HG02885 (cell line): ENCODE results near the gene CSRNP3.

Experiments used
- ATAC-seq: cut with Tn5 transposase; IDR thresholded peaks from one replicate; pipeline ENCODE4 v1.9.1; 2021; ENCODE audit warnings: mild to moderate bottlenecking; ENCODE audit not compliant: unreplicated experiment, poor library complexity

Gene CSRNP3, protein sequence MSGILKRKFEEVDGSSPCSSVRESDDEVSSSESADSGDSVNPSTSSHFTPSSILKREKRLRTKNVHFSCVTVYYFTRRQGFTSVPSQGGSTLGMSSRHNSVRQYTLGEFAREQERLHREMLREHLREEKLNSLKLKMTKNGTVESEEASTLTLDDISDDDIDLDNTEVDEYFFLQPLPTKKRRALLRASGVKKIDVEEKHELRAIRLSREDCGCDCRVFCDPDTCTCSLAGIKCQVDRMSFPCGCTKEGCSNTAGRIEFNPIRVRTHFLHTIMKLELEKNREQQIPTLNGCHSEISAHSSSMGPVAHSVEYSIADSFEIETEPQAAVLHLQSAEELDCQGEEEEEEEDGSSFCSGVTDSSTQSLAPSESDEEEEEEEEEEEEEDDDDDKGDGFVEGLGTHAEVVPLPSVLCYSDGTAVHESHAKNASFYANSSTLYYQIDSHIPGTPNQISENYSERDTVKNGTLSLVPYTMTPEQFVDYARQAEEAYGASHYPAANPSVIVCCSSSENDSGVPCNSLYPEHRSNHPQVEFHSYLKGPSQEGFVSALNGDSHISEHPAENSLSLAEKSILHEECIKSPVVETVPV

DNA sequence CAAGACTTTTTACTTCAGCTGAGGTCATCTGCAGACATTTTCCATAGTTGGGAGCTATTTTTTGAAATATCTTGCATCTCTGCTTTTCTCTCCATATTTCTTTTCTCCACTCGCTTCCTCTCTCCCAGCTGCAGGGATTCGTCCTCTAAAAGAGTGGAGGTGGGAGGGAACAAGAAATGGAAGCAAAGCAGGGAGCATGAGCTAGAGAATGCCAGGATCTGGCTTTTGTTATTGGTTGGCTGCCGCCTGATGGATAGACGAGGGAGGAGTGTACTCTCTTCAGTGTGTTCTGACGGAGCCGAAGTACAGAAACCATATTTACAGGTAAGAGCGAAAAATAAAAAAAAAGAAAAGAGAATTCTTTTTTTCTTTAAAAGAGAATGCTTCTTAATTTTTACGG, at the start of gene CSRNP3:
TSS of gene CSRNP3 (plus strand) at position 282 of the 400 bp plus-strand sequence. CDS start 125,368 bp downstream, outside the sequence.
- no peak for ATAC-seq

DNA sequence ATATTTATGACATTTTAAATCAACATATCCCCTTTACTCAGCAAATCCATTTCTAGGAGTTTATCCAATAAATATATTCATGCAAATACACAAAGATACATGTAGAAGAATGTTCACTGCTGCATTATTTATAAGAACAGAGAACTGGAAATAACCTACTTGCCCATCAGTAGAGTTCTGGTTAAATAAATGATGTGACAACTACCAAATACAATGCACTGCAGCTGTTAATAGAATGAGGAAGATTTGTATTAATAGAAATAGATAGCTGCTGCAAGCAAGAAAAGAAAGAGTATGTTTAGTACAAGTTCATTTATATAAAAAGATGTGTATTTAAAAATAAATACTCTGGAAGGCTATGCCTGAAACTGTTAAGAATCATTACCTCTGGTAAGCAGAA, 49.3 kb upstream of the CSRNP3 start:
- ATAC-seq, result no peak

DNA sequence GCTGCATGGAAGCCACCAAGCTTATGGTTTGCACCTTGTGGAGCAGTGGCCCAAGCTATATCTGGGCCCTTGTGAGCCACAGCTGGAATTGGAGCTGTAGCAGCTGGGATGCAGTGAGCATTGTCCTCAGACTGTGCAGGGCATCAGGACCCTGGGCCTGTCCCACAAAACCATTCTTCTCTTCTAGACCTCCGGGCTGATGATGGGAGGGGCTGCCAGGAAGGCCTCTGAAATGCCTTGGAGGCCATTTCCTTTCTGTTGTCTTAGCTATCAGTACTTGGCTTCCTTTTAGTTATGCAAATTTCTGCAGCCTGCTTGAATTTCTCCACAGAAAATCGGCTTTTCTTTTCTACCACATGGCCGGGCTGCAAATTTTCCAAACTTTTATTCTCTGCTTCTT, 46.4 kb upstream of the CSRNP3 start:
- ATAC-seq, result no peak

DNA sequence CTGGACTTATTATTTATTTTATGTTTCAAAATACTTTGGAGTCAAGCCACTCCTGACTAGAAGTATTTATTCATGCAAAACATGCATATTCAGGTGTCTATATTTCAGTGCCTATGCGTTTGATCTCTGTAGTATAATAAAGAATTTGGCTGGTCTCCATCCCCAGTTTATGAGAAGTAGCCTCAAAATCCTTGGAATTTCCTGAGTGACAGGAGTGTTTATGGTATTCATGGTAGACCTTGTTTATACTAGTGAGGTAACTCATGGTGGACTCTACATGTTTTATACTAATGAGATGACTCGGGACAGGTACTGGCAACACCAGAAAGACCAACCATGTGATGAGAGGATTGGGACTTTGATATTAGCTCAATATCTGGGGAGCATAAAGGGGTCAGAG, 43.9 kb upstream of the CSRNP3 start:
- no peak for ATAC-seq

DNA sequence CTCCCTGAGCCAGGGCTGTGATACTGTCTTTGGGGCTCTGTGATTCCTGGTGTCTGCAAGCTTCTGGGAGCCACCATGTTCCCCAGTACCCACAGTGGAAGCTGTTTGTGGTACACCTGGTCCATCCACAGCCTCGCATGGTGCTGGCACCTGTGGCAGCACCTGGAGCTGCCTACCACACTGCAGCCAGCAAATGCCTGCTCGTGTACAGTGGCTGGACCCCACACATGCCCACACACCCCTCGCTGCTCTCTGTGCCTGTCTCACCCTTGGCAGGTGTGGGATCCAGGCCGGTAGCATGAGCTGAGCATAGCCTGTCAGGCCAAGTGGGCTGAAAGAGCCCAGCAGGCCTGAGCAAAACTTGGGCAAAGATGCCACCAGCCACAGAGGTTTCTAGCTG, 41.8 kb upstream of the CSRNP3 start:
- ATAC-seq, result no peak

DNA sequence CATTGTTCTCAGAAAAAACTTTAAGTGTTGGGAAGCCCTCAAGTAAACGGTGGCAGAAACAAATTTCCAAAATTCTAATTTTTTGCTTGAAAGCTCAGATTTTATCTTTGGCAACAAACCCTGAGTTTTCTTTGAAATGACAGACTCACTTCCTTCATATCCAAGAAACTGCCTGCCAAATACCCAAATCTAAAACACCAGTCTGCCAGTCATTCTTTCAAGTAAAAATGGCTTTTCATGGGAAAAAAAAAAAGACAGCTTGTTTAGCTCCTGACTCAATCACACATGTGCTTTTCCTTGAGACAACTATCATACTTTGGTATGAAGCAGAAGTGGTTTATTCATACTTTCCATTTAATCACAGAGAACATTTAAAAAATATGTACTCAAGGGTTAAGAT, 40.6 kb upstream of the CSRNP3 start:
- ATAC-seq, result no peak

DNA sequence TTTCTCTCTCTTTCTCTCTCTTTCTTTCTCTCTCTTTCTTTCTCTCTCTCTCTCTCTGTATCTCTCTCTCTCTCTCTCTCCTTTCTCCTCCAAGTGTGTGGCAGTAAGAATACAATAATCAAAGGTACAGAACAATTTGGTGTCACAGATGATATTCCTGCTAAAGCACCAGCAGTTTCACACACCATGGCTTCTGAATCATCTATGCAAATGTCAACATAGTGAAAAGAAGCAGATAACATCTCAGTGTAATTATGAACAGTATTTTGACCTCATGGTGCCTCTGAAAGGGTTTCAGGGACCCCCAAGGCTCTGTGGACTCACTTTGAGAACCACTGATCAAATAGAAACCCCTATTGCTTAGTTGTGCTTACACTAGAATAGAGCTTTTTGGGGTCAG, 38.5 kb upstream of the CSRNP3 start:
- ATAC-seq, result no peak

DNA sequence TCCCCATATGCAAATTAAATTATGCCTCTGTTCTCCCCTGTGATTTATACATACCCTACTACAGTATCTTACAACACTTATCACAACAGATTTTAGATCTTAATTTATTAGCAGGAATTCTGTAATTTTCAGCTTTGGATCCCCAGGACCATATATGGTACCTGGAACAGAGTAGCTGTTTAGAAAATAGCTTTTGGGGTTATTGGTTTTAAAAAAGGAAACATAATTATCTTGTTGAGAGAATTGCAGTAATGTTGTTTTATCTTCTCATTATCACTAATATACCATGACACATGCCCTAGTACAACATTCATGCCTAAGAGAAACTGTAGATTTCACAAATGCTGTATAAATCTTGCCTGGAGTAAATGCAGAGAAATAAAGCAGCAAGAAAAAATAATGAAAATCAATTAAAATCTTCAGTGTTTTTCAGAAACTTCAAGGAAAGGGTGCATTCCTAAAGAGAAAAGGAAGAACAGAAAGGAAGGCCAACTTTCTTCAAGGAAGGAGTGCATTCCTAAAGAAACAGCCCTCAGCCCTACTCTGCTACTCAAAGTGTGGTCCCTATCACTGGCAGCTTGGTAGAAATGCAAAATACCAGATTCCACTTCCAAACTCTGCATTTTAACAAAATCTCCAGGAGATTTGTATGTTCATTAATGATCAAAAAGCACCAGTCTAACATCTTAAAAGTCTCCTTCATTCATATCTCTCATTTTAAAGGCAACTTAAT, 37.1 kb upstream of the CSRNP3 start:
- ATAC-seq, result no peak

DNA sequence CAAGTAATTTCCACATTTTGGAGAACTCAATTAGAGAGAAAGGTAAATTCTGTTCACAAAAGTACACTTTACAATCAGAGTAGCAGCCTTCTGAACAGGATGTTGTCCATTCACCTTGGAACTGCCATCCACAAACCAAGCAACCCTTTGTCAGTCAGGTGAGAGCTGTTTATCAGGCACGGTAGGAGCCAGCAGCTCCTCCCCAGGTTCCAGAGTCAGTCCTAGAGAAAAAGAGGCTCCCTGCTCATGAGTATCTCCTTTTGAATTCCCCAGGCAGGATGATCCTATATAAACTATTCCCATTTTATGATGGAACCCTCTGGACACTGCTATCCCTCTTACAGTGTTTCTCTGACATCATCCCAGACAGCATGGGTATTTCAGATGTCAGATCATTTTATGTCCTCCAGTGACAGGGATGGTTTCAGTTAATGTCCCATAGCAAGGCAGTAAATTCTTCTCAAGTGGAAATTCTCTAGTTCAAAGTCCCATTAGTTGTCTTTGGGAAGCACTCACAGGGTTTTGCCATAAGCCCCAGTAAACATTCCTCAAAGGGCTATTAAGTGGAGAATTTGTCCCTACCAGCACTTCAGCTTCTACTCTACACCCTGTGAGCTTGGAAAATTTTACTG, 34.5 kb upstream of the CSRNP3 start:
- ATAC-seq, result no peak

DNA sequence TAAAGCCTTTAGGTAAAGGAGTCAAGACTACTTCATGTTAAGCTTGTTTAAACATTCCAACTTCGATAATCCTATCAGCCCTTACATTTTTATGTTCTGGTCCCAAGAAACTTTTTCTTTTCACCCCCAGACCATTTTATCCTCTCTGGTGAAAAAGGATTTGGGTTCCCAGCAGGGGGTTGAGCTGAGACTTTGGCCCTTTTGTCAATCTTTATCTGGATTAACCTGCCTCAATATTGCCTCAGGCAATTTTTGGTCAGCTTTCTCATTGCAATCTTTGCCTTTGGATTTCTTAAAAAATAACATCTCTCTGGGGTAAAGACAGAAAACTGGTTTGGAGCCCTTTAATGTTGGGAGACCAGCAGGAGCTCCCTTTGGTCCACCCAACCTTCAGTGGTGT, 33.9 kb upstream of the CSRNP3 start:
- no peak for ATAC-seq

DNA sequence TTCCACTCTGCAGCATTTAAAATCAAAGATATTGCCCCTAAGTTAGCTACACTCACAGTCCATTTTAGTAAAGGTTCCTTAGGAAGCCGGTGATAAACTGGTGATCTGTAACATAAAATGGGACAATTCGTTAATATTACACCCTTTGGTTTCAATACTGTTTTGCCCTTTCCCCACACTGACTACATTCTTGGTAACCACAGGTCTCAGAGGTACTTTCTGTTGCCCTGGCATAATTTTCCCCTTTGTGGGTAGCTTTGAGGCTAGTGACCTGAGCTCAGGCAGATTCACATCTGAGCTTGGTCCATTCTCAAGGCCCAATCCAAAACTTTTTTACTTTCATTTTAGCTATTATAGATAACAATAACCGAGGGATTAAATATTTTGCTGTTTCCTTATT, 32.9 kb upstream of the CSRNP3 start:
- ATAC-seq, result no peak

DNA sequence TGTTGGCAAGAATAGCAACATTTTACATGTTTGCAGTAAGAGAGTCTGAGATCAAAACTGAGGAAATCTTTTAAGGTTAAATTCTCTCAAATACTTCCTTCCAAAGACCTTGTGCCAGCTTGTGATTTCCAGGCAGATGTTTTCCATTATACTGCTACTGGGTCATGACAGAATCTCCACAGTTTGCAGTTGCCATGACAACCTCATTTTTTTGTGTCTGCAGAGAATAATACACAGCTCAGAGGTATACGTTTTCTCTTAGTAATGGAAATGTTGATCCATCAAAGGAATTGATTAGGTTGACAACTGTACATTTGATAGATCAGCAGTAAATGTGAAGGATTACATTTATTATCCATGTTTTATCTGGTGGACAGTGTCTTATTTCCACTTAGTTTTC, 29.1 kb upstream of the CSRNP3 start:
- no peak for ATAC-seq

DNA sequence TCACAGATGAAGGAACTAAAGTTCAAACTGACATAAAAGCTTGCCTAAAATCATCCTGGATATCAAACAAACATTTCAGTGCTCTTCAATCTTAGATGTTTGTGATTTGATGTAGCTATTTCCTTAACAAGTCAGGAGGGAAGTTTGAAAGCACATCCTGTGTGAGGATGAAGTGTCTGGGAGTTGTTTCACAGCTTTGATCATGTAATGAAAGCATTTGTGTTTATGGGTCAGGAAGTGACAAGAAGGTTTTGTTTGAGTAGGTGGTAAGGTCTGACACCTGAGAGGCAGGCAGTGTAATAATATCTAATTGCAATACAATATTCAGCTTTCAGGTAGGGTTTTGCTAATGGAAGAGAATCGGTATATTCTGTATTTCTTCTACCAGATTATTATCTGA, 26.0 kb upstream of the CSRNP3 start:
- no peak for ATAC-seq

DNA sequence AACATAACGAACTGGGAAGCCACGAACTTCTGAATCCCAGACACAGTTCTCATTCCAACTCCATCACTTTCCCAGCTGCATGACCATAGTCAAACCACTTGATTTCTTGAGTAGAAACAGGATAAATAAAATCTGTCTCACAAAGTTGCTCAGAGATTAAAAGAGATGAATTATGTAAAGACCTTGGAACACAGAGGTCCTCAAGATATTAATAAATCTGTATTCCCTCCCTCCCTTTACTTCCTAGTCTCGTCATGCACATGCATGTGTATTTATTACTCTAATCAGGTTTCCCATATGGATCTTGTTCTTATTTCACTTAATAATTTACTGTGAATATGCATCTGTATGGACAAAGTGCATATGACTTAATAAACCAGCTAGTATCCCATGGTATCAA, 21.1 kb upstream of the CSRNP3 start:
- no peak for ATAC-seq

DNA sequence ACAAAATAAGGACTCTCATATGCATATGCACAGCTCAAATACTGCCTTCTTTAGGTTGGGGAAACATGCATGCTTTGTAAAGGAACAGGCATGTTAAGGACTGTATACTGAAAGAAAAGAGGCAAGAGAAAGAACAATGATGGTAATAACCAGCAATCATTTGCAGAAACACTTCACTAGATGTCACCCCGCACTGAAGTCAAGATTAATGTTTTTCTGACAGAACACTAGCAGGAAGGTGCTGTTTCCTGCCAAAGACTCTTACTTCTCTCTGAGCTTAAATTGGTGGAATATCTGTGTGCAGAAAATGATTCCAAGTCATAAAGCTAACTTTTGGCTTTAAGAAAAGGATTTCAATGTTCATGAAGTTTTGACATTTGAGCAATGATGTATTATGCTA, 19.3 kb upstream of the CSRNP3 start:
- no peak for ATAC-seq

DNA sequence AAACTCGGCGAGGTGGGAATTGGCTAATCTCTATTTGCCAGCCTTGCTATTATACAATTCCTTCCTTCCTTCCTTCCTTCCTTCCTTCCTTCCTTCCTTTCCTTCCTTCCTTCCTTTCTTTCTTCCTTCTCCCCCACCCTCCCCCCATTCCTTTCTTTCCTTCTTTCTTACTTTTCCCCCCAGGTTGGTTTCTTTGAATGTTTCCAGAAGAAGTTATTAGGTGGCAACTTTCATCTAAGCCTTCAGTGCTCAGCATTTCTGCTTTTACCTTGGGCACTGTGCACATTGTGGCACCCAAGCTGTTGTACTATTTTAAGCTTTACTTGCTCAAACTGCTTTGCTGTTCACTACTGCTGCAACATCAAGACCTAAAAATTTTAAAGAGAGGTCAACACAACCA, 17.2 kb upstream of the CSRNP3 start:
- no peak for ATAC-seq

DNA sequence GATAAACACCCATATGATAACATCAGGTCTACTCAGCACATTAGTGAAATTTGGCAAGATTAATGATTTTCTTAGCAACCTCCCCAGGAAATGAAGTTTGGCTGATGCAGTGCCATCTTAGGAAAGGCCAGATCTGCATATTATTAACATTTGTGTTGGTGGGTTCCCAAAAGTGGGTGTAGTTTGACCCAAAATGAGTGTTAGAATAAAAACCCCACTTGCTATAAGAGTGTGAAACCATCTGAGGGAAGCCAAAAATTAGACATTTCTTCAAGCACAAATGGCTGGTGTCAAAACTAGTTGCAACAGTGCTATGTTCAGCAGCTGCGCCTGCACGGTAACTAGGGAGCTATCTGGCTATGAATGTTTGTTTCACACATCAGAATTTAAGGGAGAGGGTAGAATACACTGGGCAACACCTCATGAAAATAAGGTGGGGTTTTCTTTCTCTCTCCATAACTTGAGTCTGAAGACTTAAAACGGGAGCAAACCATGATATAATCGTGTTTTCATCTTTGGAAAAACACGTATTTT, 15.9 kb upstream of the CSRNP3 start:
- no peak for ATAC-seq

DNA sequence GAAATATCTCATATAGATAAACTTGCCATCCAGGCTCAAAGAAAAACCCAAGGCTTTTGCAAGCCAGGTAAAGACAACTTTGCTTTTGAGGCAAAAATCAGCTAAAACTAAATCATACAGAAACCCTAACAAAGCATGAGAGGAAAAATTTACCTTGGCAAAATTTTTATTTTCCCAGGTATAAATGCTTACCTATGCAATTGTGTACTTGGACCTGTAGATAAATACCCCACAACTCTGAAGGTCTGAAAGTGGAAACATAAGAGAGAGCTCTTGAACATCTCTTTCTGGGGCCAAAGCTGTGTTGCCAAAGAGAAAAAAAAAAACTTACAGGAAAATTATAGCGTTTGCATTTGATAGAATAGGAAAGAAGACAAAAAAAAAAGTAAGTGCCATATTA, 14.6 kb upstream of the CSRNP3 start:
- no peak for ATAC-seq

DNA sequence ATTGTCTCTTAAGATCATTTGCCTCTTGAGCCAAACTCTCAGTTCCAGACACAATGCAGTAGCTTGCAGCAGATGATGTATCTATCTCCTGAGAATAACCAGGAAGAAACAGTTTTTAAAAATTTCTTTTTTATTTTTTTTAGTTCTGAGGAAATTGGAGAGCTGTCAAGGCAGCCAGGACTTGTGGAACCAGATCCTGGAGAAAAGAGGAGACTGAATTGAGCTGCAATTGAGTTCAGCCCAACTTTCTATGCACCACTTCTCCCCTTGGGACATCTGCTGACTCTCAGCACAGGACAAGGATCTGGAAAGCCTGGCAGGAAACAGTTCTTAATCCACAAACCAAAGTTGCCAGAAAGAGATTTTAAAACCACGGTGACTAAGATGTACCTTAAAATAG, 13.5 kb upstream of the CSRNP3 start:
- no peak for ATAC-seq

DNA sequence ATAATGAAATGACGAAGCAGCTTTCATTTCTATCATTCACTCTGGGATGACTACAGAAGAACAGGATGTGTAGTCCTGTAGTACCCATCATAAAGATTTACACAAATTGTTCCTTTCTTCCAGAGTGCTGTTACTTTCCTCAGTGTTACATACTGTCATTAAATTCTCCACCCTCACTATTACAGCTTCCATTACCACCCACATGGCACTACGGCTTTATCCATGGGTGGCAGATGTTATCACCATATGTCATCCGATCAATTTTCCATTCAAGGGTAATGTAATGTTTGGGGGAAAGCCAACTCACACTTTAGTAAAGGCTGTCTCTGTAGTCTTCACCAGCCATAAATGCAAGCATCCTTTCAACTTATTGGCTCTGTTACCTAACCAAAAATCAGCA, 7.1 kb upstream of the CSRNP3 start:
- ATAC-seq, result no peak

DNA sequence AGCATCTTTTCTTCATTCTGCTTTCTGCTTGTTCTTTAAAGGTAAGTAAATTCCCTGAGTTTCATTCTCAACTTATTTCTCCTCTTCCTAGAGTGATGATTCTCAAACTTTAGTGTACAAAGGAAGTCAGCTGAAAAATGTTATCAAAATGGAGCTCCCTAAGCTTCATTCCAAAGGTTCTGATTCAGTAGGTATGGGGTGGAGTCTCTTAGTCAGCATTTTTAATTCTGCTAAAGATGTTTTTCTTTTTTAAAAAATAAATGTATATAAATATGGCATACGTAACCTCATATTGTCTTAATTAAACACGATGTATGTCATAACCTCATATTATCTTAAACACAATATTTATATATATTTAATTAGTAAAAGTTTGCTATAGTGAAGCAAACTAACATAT, 3.1 kb upstream of the CSRNP3 start:
- ATAC-seq, result no peak
